ENCODE data around the gene ASGR2.

ASGR2 gene

GRCh38 chr17:7136266-7136877 lies 21.8 kb upstream of the ASGR2 start:
- no peak for TF ChIP-seq REST (IDR thresholded peaks at IDR 0.05; ENCODE audit: insufficient read depth in 1 of 2, low read depth in 2 of 2, low read length in 2 of 2)
- no peak for TF ChIP-seq SIN3A (IDR thresholded peaks at IDR 0.05; ENCODE audit: borderline replicate concordance, insufficient read depth, low read length)
- no peak for TF ChIP-seq FOXP2 (optimal IDR thresholded peaks at IDR 0.05; ENCODE audit: borderline replicate concordance, extremely low read depth, extremely low read length, insufficient read depth)
- no peak for TF ChIP-seq TAF1 (IDR thresholded peaks at IDR 0.05; ENCODE audit: borderline replicate concordance, insufficient read depth, low read length)
- no peak for TF ChIP-seq POLR2AphosphoS5 (IDR thresholded peaks at IDR 0.05; ENCODE audit: low read depth, low read length)

- no peak for TF ChIP-seq TAF1 (IDR thresholded peaks at IDR 0.05; ENCODE audit: borderline replicate concordance, insufficient read depth, low read length)
- no peak for TF ChIP-seq SIN3A (IDR thresholded peaks at IDR 0.05; ENCODE audit: borderline replicate concordance, insufficient read depth, low read length)
- TF ChIP-seq REST (IDR thresholded peaks at IDR 0.05; ENCODE audit: insufficient read depth in 1 of 2, low read depth in 2 of 2, low read length in 2 of 2), result no peak
- no peak for TF ChIP-seq FOXP2 (optimal IDR thresholded peaks at IDR 0.05; ENCODE audit: borderline replicate concordance, extremely low read depth, extremely low read length, insufficient read depth)
- TF ChIP-seq POLR2AphosphoS5 (IDR thresholded peaks at IDR 0.05; ENCODE audit: low read depth, low read length), result no peak
These were observed 19.3 kb upstream of the ASGR2 start for GRCh38 chr17:7133916-7134315.

- TF ChIP-seq REST (IDR thresholded peaks at IDR 0.05; ENCODE audit: insufficient read depth in 1 of 2, low read depth in 2 of 2, low read length in 2 of 2) (no peak), FOXP2 (optimal IDR thresholded peaks at IDR 0.05; ENCODE audit: borderline replicate concordance, extremely low read depth, extremely low read length, insufficient read depth) (no peak), SIN3A (IDR thresholded peaks at IDR 0.05; ENCODE audit: borderline replicate concordance, insufficient read depth, low read length) (no peak), TAF1 (IDR thresholded peaks at IDR 0.05; ENCODE audit: borderline replicate concordance, insufficient read depth, low read length) (no peak), POLR2AphosphoS5 (IDR thresholded peaks at IDR 0.05; ENCODE audit: low read depth, low read length) (no peak)
These were observed 18.8 kb upstream of the ASGR2 start for GRCh38 chr17:7133424-7133823.

- no peak for TF ChIP-seq POLR2AphosphoS5 (IDR thresholded peaks at IDR 0.05; ENCODE audit: low read depth, low read length)
- TF ChIP-seq FOXP2 (optimal IDR thresholded peaks at IDR 0.05; ENCODE audit: borderline replicate concordance, extremely low read depth, extremely low read length, insufficient read depth), result no peak
- TF ChIP-seq TAF1 (IDR thresholded peaks at IDR 0.05; ENCODE audit: borderline replicate concordance, insufficient read depth, low read length), result no peak
- no peak for TF ChIP-seq REST (IDR thresholded peaks at IDR 0.05; ENCODE audit: insufficient read depth in 1 of 2, low read depth in 2 of 2, low read length in 2 of 2)
- TF ChIP-seq SIN3A (IDR thresholded peaks at IDR 0.05; ENCODE audit: borderline replicate concordance, insufficient read depth, low read length), result no peak
These were observed 18.0 kb upstream of the ASGR2 start for GRCh38 chr17:7132511-7133094.

Data from PFSK-1 (cell line).